A673 (cell line): ENCODE measurements around the gene CPEB4. TPM values are rescaled to one million over a fixed set of nuclear protein-coding genes. Genes with fewer than 3 reads are reported as not detected.

Source experiments
- BruUV-seq: library from RNA; stranded (reverse); fragments of 400-500 nt; replicated peaks from 2 replicates; lab custom pipeline; 2021; lab: Mats Ljungman, UMichigan
- CTCF ChIA-PET: fragments of 300-600 bp; sonication (Branson Sonifier 250); formaldehyde crosslinking; loops from one replicate; lab custom pipeline; 2022; ENCODE audit warnings: antibody characterized with exemption; lab: Charles Lee
- POLR2A ChIA-PET: fragments of 300-600 bp; sonication (Branson Sonifier 250); formaldehyde crosslinking; loops from one replicate; lab custom pipeline; 2022; ENCODE audit warnings: antibody characterized with exemption; ENCODE audit not compliant: low non-redundant PET; lab: Charles Lee
- DNase-seq: peaks from one replicate; pipeline ENCODE4 v3.0.0-alpha.2; 2015; ENCODE audit warnings: low spot score
- H3K27ac ChIP-seq: fragments of 200-600 bp; sonication (generic); 2 replicates; pipeline ENCODE4 v1.5.1; 2016; ENCODE audit warnings: mixed run types, low read depth, mild to moderate bottlenecking, mixed read lengths, antibody characterized with exemption, low read length; ENCODE audit not compliant: poor library complexity, severe bottlenecking
- H3K27me3 ChIP-seq: fragments of 200-600 bp; sonication (generic); replicated peaks from 2 replicates; pipeline ENCODE4 v1.6.1; 2017; ENCODE audit warnings: mixed run types, low read depth, mild to moderate bottlenecking, mixed read lengths, antibody characterized with exemption, low read length; ENCODE audit not compliant: insufficient read depth, poor library complexity
- H3K36me3 ChIP-seq: fragments of 200-600 bp; sonication (generic); 2 replicates; pipeline ENCODE4 v1.6.1; 2016; ENCODE audit warnings: mixed run types, mild to moderate bottlenecking, mixed read lengths, antibody characterized with exemption, low read length; ENCODE audit not compliant: insufficient read depth, poor library complexity, severe bottlenecking
- H3K4me1 ChIP-seq: fragments of 200-600 bp; sonication (generic); 2 replicates; pipeline ENCODE4 v1.6.1; 2017; ENCODE audit warnings: mixed run types, mild to moderate bottlenecking, mixed read lengths, antibody characterized with exemption, low read length; ENCODE audit not compliant: insufficient read depth, poor library complexity, severe bottlenecking
- H3K4me3 ChIP-seq: fragments of 200-600 bp; sonication (generic); 2 replicates; pipeline ENCODE4 v1.5.1; 2016; ENCODE audit warnings: low read depth, mixed run types, mild to moderate bottlenecking, mixed read lengths, low read length; ENCODE audit not compliant: poor library complexity, severe bottlenecking
- H3K9me3 ChIP-seq: fragments of 200-600 bp; sonication (generic); 2 replicates; pipeline ENCODE4 v1.6.1; 2016; ENCODE audit warnings: mixed run types, low read depth, mild to moderate bottlenecking, mixed read lengths, antibody characterized with exemption, low read length; ENCODE audit not compliant: poor library complexity, severe bottlenecking
- CTCF ChIP-seq: fragments of 300-800, 200-600 bp; sonication (generic); conservative IDR thresholded peaks from 2 replicates; pipeline ENCODE4 v1.5.1; 2017; ENCODE audit warnings: low read depth, mild to moderate bottlenecking, antibody characterized with exemption, low read length, moderate library complexity, mixed read lengths
- EZH2 ChIP-seq: fragments of 200-600 bp; sonication (generic); IDR thresholded peaks from 2 replicates; pipeline ENCODE4 v1.6.1; 2017; ENCODE audit warnings: borderline replicate concordance, low read depth, mild to moderate bottlenecking, mixed read lengths, antibody characterized with exemption, low read length; ENCODE audit not compliant: poor library complexity, severe bottlenecking
- intact Hi-C: fragments of 100-400 bp; cut with micrococcal nuclease; formaldehyde crosslinking; loops from one replicate; pipeline ENCODE4 v1.10.0; 2022; ENCODE audit not compliant: unreplicated experiment
- total RNA-seq: library from RNA; stranded (reverse); gene quantifications from 2 replicates; pipeline ENCODE4 v1.2.3, GENCODE V29; 2021

The CPEB4 gene
- total RNA-seq, 1 experiment from 2014 or later, result 1.6 TPM

DNA sequence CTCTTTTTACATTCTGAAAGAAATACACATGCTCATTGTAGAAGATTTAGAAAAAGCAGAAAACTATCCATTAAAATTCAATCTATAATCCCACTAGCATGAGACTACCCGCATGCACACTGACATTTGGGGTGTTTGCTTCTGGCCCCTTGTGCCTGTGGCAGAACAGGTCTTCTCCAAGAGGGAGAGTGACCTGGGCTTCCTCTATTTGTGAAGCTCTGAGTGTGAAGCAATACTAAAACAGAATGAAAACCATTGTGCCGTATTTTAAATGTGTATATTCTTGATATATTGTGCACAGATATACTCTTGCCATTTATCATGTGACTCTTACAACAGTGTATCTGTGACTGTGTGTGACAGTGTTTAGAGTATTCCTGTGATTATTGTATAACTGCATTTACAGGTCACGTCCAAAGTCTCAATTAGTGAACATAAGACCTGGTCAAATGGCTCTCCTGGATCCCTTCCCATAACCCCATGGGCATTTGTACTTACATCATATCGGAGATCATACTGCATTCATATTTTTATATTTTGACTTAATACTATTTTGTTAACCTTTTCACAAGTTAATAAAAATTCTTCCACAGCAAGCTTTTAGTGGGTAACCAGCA is 14.7 kb upstream of the CPEB4 start:
- intact Hi-C loops, result no loop called here
- CTCF ChIA-PET, result no interaction called here
- H3K4me3 ChIP-seq, result no peak overlapping the region

DNA sequence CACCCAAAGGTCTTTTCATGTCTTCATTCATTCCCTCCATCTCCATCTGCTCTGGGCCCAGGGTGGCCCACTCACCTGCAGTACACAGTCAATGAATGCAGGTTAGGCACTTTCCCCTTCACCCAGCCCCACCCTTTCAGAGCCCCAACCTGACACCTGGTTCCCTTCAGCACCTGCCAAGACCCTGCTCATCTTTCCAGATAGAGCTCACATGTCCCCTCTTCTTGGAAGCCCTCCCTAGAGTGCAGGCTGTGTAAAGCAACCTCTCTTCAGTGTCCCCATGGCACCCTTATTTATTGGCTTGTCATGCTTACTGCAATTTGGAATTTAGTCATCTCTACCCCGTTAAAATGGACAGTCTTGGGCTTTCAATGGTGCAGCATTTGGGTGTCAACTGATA is 13.0 kb upstream of the CPEB4 start:
- Histone ChIP-seq H3K4me1 (no peaks in the 10 kb centered on the region), H3K27me3 (no peaks in the 10 kb centered on the region), H3K27ac (no peak overlapping the region), H3K9me3 (no peaks in the 10 kb centered on the region), H3K4me3 (no peak overlapping the region), H3K36me3 (no peaks in the 10 kb centered on the region)
- no TSS peak for BruUV-seq
- TF ChIP-seq EZH2 (no peak), CTCF (no peak)
- ChIA-PET CTCF (no interaction called here), POLR2A (no interaction called here)
- DNase-seq, result no peak
- intact Hi-C loops, result no loop called here

More for the DNA sequence above, 14.7 kb upstream of the CPEB4 start:
- TF ChIP-seq EZH2, result no peak
- TF ChIP-seq CTCF, result no peak
- Histone ChIP-seq H3K4me1 (no peaks in the 10 kb centered on the region), H3K27ac (no peak overlapping the region), H3K9me3 (no peaks in the 10 kb centered on the region), H3K27me3 (no peaks in the 10 kb centered on the region), H3K36me3 (no peaks in the 10 kb centered on the region)
- DNase-seq, result no peak
- no TSS peak for BruUV-seq
- POLR2A ChIA-PET, result no interaction called here

GRCh38 chr5:173878224-173878967 is 9.8 kb upstream of the CPEB4 start:
- no peaks in the 10 kb centered on the region for H3K9me3 ChIP-seq
- no peaks in the 10 kb centered on the region for H3K27me3 ChIP-seq
- H3K4me3 ChIP-seq, result no peak overlapping the region
- no peaks in the 10 kb centered on the region for H3K36me3 ChIP-seq
- TF ChIP-seq EZH2, result no peak
- TF ChIP-seq CTCF, result no peak
- H3K4me1 ChIP-seq, result no peaks in the 10 kb centered on the region
- intact Hi-C loops, result no loop called here
- POLR2A ChIA-PET, result interaction anchor here (0.5 kb wide), 1 partner anchor 1860 kb away, joined by 3 read pairs; no protein-coding TSS in a partner anchor
- no peak overlapping the region for H3K27ac ChIP-seq
- CTCF ChIA-PET, result no interaction called here
- BruUV-seq, result no TSS peak
- DNase-seq, result no peak
